CD4-positive, alpha-beta T cell treated with Interleukin-4 for 1 hour (primary cell): ENCODE data around the gene IFT88.
"Not testable (repeated sequence)": the region's sequence is repeated elsewhere in the genome, so short reads cannot be mapped to it uniquely, and the experiment has no call there.

ENCODE experiments used
- DNase-seq, 2 donors: peaks; one replicate each; pipeline ENCODE4 v3.0.0-alpha.2; 2020 to 2022

The IFT88 gene

DNA sequence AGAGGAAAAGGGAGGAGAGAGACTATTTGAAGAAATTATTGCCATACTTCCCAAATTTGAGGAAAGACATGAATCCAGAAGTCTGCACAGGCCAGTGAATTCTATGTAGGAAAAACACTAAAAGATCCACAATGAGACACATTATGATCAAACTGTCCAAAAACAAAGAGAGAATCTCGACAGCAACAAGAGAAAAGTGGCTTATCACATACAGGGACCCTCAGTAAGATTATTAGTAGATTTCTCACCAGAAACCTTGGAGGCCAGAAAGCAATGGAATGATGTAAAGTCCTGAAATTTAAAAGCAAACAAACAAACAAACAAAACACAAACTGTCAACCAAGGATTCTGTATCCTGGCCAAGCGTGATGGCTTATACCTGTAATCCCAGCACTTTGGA, 80.8 kb downstream of the IFT88 start:
- no peak for DNase-seq

DNA sequence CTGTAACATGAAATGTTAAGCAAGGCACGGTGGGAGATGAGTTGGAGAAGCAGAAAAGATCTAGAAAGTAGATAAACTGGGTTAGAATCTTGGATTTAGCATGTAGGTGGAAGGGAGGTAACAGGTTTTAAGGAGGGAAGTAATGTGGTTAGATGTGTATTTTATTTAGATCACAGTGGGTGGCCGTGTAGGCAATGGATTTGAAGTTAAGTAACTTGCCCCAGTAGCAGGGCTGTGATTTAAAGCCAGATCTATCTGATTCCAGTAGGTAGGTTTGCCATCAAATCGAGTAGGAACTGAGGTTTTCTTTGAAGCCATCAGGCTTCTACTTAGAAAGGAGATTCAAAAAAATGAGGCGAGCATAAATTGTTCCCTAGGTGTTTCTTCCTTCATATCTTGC, 86.0 kb downstream of the IFT88 start:
- no peak for DNase-seq

DNA sequence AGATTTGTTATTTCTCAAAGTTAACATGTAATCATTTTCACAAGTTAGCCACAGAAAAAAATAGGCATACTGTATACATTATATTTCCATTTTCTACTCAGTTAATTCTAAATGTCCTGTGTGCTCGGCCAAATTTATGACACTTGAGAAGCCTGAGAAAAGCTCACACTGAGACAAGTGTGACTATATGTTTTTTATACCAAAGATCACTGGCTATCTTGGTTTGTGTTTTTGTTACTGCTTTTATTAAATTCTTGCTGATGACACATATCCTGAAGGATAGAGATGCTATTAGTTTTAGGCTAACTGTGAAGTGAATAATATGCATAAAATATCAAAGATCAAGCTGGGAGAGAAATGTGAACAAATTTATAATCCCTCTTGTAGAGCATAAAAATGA, 87.2 kb downstream of the IFT88 start:
- DNase-seq = no peak

DNA sequence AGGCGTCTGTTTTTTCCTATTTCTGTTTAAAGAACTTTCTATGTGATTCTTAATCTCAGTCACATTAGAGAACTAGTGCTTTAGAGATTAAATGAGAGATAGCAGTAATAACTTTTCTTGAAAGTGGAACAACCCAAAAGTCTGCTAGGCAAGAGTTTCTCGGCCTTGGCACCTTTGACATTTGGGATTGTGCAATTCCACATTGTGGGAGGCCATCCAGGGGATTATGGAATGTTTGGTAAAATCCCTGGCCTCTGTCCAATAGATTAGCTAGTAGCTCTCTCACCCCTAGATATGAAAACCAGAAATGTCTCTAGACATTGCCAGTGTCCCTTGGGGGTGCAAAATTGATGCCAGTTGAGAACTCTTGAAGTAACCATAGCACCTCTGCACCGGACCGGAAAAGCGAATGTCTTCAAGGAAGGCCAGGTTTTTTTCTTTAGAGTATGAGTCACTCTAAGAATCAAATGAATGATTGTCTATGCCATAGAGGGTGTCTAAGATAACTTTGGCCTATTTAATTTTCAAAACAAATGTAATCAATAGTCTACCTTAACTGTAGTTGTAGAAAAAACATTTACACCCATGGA, 91.6 kb downstream of the IFT88 start:
- DNase-seq = no peak

DNA sequence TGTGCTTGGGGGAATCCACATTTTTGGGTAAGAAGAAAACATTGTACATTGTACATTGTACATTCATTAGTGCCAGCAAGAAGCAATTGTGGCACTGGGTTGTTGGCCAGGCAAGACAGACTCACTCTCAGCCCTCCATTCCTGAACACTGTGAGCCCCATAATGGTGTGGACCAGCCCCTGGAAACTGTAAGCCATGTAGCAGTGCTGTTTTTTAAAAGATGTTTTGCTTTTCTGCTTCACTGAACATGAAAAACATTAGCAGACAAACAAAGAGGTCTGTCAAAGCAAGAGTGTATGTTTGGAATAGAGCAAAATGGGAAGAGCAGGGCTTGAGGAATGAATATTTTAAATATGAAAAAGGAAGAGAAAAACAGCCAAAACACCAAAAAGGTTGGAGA, 97.4 kb downstream of the IFT88 start:
- DNase-seq = no peak

DNA sequence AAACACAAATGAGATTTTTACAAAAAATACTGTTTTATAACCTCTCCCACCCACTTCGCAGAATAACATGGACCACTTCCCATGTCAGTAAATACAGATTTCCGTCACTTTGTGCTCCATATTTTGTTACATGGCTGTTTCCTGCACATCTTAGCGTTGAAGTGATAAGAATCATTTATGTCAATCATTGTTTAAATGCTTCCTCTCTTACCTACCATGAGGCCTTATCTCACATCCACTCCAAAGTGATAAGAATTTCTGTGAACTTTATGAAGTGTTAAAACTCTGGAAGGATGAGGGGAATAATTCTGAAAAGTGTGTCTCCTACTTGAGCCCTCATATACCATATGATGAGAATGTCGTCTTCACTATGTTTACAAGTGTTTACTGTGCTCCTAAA, 100.0 kb downstream of the IFT88 start:
- no peak for DNase-seq

DNA sequence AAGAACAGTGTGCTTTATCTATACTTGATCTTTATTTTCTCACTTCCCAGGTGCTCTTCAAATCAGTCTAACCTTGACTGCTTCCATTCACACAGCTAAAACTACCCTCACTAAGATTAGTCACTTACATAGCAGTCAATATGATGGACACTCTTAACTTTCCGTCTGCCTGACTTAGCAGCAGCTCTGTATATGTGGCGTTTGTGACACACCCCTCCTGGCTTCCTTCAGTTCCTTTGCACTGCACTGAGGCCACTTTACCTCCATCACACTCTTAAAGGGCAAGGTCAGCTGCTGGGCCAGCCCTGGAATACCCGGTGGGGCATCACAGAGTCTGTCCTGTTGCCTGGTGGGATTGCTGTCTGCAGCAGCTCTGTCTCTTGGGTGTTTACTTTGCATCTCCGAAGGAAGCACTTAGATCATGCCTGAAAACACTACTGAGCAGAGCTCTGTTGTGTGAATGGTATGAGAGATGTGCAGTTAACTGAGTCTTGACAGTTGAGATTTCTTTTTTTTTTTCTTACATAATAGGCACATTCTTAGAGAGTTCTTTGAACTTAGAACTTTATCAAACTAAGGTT, 101.0 kb downstream of the IFT88 start:
- no peak for DNase-seq

DNA sequence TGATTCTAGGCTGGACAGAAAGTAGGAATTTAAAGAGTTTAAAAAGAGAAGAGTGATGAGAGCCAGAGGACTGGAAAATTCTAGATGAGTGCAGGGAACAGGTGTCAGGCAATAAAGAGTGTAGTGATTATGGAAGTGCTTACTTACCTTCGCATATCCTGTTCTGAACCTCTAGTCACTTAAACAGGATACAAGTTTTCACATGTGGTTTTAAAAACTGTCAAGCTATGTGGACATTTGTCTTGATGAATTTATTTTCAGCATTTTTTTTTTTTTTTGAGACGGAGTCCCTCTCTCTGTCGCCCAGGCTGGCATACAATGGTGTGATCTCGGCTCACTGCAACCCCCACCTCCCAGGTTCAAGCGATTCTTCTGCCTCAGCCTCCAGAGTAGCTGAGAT, 102.2 kb downstream of the IFT88 start:
- DNase-seq = peak in 1 of 2 donors; percentile 28

GRCh38 chr13:20671789-20672188, 104.8 kb downstream of the IFT88 start:
- DNase-seq = no peak

GRCh38 chr13:20672772-20673171, 105.8 kb downstream of the IFT88 start:
- no peak for DNase-seq

- DNase-seq = no peak
Observed at GRCh38 chr13:20673715-20674114, 106.8 kb downstream of the IFT88 start.

DNA sequence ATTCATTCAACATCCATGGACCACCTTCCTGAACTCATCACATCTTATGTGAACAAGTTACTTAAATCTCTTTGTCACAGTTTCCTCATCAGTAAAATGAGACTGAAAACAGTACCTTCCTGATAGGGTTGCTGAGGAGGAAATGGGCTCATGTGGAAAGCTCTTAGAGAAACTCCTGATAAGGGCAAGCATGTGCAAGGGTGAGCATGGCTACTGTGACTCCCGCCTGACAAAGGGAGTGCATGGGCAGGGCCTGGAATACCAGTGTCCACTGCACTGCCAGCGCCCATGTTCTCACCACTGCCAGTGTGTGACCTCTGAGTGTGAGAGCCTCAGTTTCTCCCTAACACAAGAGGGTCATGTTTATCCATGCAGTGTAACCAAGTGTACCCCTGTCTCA, 109.3 kb downstream of the IFT88 start:
- no peak for DNase-seq

- DNase-seq = not testable (repeated sequence)
Observed at GRCh38 chr13:20678606-20679005, 111.6 kb downstream of the IFT88 start.

GRCh38 chr13:20679879-20680278, 112.9 kb downstream of the IFT88 start:
- DNase-seq = no peak

DNA sequence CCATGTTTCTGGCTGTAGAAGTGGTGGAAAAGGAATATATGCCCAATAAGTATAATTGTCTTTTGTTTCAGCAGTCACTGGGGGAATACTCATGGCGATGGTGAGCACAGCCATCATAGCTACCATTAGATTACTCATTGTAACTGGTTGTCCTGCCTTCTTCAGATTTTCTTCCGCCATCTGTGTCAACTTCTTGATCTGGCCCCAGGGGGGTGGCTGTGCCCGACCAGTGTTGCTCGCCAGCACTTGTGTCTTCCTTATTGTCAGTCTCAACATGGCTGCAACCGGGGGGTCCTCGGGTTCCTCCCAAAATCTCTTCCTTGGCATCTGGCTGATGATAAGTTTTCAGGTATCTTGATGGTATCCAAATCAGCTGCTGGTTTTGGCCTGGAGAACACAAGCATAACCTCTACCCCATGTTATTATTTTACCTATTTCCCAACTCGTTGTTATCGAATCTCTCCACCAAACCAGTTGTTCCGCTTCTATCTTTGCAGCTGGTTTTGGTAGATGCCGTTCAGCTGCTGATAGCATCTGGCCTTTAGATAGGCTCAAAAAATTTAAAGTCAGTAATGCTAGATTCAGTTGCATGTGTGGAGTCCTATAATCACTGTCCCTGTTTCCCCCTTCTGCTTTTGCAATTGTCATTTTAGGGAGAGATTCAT, 113.6 kb downstream of the IFT88 start:
- no peak for DNase-seq

GRCh38 chr13:20681481-20681880, 114.5 kb downstream of the IFT88 start:
- not testable (repeated sequence) for DNase-seq

- no peak for DNase-seq
Observed at GRCh38 chr13:20682061-20682460, 115.1 kb downstream of the IFT88 start.

DNA sequence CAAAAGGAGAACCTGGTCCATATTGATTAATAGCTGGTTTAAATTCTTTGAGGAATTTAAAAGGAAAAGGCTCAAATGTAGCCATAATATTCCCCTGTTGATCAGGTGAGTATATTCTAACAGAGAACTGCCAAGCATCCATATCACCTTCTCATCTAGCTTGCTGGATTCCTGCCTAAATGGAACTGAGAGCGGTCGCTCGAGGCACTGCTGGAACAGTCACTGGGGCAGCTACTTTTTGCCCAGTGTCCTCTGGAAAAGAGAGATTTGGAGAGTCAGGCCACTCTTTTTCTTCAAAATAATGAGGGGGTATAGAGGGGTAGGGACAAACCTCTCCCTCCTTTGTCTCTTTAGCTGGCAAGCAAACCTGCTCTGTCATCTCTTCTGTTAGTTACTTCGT, 117.1 kb downstream of the IFT88 start:
- DNase-seq = no peak

DNA sequence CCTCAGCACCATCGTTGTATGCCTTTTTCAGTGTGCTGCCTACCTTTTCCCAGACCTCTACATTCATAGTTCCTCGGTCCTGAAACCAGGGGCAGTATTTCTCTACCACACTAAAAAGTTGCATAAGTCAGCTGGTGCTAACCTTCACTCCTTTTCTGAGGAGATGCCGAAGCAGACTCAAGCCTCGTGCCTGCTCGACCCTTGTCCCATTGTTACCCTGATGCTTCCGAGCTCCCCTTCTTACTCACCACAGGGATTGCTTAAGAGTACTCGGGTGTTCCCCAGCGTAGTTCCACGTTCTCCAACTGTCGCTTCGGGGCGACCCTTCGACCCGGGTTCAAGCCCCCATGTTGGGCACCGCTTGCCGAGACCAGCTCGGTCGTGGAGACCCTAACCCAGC, 117.6 kb downstream of the IFT88 start:
- no peak for DNase-seq

DNA sequence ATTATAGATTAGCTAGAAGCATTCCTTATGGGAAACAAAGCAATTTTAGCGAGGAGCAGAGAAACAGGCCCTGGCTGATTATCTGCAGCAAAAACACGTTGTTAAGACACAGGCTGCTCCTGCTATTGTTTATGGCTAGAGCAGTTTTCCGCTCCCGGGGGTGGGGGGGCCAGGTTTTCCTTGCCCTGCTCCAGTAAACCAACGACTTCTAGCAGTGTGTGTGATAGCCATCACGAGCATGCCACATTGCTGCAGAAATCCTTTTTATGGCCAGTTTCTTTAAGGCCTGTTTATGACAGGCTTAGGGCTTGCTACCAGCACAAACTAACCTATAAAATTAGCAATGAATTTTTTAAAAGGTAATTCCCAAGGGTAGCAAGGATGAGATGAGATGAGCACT, 118.1 kb downstream of the IFT88 start:
- DNase-seq = no peak

DNA sequence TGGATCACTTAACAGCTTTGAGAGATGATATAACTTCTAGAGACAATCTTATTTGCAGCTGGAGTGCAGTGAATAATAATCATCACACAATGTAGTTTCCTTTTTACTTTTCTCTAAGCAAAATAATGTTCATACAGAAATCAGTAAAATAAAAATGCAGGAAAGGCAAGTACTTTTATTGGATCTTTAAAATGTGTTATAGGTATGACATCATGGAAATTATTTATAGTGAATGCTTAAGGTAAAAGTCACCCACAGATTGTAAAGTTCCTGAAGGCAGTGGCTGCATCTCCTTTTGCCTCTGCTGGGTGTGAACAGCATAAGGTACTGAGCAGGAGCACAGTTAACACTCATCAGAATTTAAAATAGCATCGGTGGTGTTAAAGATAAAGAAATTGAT, 119.2 kb downstream of the IFT88 start:
- DNase-seq = no peak

DNA sequence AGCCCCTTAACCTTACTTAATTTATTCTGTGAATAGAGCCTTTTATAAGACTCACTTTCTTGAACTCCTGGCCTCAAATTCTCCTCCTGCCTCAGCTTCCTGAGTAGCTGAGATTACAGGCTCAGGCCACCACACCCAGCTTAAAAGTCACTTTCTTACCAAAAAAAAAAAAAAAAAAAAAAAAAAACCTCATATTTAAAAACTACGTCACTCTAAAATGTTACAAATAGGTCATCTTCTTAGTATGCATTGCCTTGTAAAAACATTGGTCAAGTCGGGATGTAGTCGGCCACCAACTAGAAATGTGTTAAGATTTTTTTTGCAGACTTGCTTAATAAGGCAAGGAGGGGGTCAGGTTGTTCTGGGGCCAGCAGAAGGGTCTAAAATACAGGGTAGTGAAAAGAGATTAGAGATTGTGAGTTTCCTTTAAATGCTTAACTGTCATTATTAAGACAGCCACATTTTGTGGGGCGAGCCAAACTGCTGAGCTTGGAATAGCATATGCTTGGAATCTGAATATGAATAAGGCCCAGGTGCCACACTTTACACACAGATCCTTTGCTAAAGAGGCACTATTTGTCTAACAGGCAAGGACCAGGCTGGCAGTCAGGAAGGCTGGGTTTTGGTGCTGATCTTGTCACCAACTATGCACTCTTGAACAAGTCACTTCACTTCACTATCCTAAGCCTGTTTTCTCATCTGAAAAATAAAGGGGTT, 120.1 kb downstream of the IFT88 start:
- no peak for DNase-seq

DNA sequence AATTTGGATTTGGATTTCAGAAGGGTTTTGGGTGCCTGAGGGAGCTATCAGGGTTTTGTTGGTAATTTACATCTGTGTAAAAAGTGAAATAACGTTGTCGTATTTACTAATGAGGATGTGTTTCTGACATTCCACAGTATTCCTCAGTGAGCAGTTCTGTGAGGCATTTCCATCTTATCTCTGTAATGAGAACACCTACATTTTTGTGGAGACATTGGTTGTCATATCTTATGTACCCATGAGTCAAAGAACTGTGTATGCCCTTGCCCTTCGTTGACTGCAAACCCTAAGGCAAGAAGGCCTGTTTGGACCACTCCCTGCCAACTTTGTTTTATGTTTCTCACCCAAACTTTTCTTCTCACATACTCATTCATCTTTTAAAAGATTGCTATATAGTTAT, 122.3 kb downstream of the IFT88 start:
- no peak for DNase-seq

- DNase-seq = no peak
Observed at GRCh38 chr13:20691616-20692015, 124.7 kb downstream of the IFT88 start.
